ENCODE measurements around the gene KATNB1. TPM values are rescaled to one million over a fixed set of nuclear protein-coding genes. Genes with fewer than 3 reads are reported as not detected.

Gene KATNB1
- total RNA-seq, 1 donor from 2014 or later = 24.9 TPM

DNA sequence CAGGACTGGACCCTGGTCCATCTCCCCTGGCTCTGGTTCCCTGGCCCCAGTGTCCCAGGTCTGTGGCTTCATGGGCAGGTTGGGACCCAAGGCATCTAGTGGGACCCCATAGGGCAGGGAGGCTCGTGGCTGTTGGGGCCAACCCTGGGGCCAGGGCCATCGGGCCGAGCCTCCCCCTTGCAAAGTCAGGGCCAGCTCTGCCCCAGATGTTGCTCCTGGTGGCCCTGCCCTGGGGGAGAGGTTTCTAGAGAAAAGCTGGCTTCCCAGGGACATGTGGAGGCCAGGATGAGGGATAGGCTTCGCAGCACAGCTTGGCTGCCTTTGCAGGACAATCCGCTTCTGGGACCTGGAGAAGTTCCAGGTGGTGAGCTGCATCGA, 16.6 kb downstream of the KATNB1 start:
- Mint-ChIP-seq H3K9me3 (no peaks in the 10 kb centered on the region), H3K27me3 (ENCODE audit: low read depth) (no peaks in the 10 kb centered on the region), H3K36me3 (peaks cover 12% of the 10 kb centered on the region), H3K27ac (no peak overlapping the region), H3K4me1 (peaks cover 5% of the 10 kb centered on the region), H3K4me3 (no peak overlapping the region)
- no peak for DNase-seq (ENCODE audit: low spot score in 2 of 2, unreplicated experiment in 2 of 2)
- TF ChIP-seq, protein P1, sequence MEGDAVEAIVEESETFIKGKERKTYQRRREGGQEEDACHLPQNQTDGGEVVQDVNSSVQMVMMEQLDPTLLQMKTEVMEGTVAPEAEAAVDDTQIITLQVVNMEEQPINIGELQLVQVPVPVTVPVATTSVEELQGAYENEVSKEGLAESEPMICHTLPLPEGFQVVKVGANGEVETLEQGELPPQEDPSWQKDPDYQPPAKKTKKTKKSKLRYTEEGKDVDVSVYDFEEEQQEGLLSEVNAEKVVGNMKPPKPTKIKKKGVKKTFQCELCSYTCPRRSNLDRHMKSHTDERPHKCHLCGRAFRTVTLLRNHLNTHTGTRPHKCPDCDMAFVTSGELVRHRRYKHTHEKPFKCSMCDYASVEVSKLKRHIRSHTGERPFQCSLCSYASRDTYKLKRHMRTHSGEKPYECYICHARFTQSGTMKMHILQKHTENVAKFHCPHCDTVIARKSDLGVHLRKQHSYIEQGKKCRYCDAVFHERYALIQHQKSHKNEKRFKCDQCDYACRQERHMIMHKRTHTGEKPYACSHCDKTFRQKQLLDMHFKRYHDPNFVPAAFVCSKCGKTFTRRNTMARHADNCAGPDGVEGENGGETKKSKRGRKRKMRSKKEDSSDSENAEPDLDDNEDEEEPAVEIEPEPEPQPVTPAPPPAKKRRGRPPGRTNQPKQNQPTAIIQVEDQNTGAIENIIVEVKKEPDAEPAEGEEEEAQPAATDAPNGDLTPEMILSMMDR (IDR thresholded peaks at IDR 0.05; ENCODE audit: unreplicated experiment) = no peak

DNA sequence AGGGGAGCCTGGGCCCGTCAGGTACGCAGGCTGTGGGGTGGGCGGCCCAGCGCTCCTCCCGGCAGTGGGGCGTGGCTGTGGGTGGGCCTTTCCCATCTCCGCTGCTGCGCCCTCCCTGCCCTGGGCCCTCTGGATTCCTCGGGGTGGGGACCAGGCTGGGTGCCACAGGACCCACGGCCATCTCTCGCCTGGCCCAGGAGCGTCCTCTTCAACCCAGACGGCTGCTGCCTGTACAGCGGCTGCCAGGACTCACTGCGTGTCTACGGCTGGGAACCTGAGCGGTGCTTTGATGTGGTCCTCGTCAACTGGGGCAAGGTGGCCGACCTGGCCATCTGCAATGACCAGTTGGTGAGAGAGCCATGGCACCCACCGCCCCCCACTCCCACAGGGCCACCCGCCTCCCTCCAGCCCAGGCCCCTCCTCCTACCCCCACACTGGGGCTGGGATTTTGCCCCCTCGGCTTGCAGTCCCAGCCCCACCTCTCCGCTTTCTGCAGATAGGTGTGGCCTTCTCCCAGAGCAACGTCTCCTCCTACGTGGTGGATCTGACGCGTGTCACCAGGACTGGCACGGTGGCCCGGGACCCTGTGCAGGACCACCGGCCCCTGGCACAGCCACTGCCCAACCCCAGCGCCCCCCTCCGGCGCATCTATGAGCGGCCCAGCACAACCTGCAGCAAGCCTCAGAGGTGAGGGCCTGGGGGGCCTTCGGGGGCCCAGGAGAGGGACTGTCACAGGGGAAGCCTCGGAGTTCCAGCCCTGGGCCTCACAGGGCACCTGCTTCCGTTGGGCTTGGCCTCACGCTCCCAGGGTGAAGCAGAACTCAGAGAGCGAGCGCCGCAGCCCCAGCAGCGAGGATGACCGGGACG, 17.2 kb downstream of the KATNB1 start:
- TF ChIP-seq, protein P1 (IDR thresholded peaks at IDR 0.05; ENCODE audit: unreplicated experiment) = no peak
- no peak for DNase-seq (ENCODE audit: low spot score in 2 of 2, unreplicated experiment in 2 of 2)

DNA sequence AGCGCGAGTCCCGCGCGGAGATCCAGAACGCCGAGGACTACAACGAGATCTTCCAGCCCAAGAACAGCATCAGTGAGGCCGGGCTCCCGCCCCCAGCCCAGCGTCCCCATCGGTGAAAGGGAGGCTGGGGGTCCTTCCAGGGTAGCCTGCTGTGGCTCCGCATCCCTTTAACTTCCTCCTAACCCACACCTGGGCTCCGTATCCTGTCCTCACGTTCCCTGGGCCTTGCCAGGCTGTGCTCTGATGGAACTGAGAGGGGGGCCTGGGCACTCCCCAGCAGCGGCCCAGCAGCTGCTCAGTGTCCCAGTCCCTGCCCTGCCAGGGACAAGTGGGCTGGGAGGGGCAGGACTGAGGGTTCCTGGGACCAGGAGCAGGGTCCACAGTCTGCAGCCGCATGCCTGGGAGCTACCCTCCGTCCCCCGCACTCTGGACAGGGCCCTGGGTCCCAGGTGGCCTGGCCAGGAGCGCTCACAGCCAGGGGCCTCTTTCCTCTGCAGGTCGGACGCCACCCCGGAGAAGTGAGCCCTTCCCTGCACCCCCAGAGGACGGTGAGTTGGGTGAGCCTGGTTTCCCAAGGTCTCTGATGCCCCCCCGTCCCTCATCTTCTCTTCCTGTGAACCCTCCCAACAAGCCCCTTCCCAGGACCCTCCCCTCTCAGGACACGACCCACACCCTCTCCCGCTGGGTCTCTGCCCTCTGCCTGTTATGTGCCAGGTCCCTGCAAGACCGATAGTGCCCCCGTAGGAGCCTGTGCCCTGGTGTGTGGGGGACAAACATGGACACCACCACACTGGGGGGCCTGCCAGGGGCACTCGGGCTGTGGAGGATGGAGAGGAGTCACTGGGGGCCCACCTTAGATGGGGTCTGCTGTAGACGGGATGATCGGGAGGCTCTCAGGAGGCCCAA, 18.1 kb downstream of the KATNB1 start:
- Mint-ChIP-seq H3K27me3 (ENCODE audit: low read depth) (no peaks in the 10 kb centered on the region), H3K36me3 (peaks cover 9% of the 10 kb centered on the region), H3K4me1 (peaks cover 5% of the 10 kb centered on the region), H3K27ac (no peak overlapping the region), H3K4me3 (no peak overlapping the region), H3K9me3 (no peaks in the 10 kb centered on the region)
- no peak for DNase-seq (ENCODE audit: low spot score in 2 of 2, unreplicated experiment in 2 of 2)
- TF ChIP-seq, protein P1 (IDR thresholded peaks at IDR 0.05; ENCODE audit: unreplicated experiment) = no peak

More for the DNA sequence above, 17.2 kb downstream of the KATNB1 start:
- H3K27ac Mint-ChIP-seq = no peak overlapping the region
- H3K36me3 Mint-ChIP-seq = peaks cover 9% of the 10 kb centered on the region
- no peak overlapping the region for H3K4me3 Mint-ChIP-seq
- H3K4me1 Mint-ChIP-seq = peaks cover 5% of the 10 kb centered on the region
- H3K9me3 Mint-ChIP-seq = no peaks in the 10 kb centered on the region
- H3K27me3 Mint-ChIP-seq (ENCODE audit: low read depth) = no peaks in the 10 kb centered on the region

DNA sequence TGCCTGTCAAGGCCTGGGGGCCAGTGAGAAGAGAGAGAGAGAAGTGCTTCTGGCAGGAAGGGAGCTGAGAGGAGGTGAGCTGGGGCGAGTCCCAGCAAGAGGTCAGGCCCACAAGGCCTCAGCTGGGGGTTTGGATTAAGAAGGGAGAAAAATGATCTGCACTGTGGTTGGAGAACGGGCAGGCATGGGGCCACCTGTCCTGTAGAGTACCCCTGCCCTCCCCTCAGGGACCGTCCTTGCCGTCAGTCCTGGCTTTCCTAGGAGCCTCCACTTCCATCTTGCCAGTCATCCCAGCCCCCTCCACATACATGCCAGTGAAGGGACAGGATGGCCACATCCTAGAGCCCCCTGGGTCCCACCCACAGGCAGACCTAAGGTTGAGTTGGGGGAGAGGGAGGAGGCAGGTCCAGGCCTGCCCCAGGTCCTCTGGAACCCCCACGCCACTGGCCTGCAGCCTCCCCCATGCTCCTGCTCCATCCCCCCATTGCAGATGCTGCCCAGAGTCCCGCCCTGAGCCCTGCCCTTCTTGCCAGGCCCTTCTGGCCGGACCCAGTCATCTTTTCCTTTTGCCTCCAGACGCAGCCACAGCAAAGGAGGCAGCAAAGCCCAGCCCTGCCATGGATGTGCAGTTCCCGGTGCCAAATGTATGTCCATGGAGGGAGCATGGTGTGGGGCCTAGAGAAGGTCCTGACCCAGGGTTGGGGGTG, 18.9 kb downstream of the KATNB1 start:
- Mint-ChIP-seq H3K36me3 (peaks cover 9% of the 10 kb centered on the region), H3K4me3 (no peak overlapping the region), H3K4me1 (peaks cover 4% of the 10 kb centered on the region), H3K9me3 (no peaks in the 10 kb centered on the region), H3K27me3 (ENCODE audit: low read depth) (no peaks in the 10 kb centered on the region), H3K27ac (no peak overlapping the region)
- no peak for DNase-seq (ENCODE audit: low spot score in 2 of 2, unreplicated experiment in 2 of 2)
- TF ChIP-seq, protein P1 (IDR thresholded peaks at IDR 0.05; ENCODE audit: unreplicated experiment) = no peak

DNA sequence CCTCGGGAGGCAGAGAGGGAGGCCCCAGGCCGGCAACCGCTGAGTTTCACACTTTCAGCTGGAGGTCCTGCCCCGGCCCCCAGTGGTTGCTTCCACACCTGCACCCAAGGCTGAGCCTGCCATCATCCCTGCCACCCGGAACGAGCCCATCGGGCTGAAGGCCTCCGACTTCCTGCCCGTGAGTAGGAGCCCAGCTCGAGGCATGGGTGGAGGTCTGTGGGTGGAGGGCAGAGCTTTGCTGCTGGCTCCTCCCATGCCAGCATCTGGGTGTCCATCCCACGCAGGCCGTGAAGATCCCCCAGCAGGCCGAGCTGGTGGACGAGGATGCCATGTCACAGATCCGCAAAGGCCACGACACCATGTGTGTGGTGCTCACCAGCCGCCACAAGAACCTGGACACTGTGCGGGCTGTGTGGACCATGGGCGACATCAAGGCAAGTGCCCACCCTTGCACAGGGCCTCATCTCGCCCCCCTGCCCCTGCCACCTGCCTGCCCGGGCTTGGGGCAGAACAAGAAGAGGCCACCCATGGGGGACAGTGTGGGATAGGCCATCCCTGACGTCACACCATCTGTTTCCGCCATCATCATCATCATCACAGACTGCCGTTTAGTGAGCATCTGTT, 19.6 kb downstream of the KATNB1 start:
- Mint-ChIP-seq H3K4me1 (peaks cover 9% of the 10 kb centered on the region), H3K36me3 (peaks cover 14% of the 10 kb centered on the region), H3K27ac (no peak overlapping the region), H3K27me3 (ENCODE audit: low read depth) (no peaks in the 10 kb centered on the region), H3K4me3 (no peak overlapping the region), H3K9me3 (no peaks in the 10 kb centered on the region)
- DNase-seq (ENCODE audit: low spot score in 2 of 2, unreplicated experiment in 2 of 2) = no peak
- TF ChIP-seq, protein P1 (IDR thresholded peaks at IDR 0.05; ENCODE audit: unreplicated experiment) = no peak

Data from mesothelial cell of epicardium (in vitro differentiated cells).